NB4 (cell line): Measurements from ENCODE around the gene ARHGEF38.

ENCODE experiments used
- DNase-seq: peaks from one replicate; pipeline ENCODE4 v3.0.0; 2010; ENCODE audit warnings: low read depth
- H3K4me3 ChIP-seq: one replicate; pipeline ENCODE4 v1.5.1; 2011; ENCODE audit warnings: mild to moderate bottlenecking, low read depth, low read length, moderate library complexity
- MYC ChIP-seq: IDR thresholded peaks from 2 replicates; pipeline ENCODE4 v1.6.1; 2011; ENCODE audit warnings: low read depth, low read length
- POLR2A ChIP-seq: IDR thresholded peaks from 2 replicates; pipeline ENCODE4 v1.6.1; 2011; ENCODE audit warnings: mild to moderate bottlenecking; ENCODE audit not compliant: insufficient read length; ENCODE audit errors: extremely low read depth
- TF ChIP-seq, protein P1 (sequence below): IDR thresholded peaks from 2 replicates; pipeline ENCODE4 v1.6.1; 2011; ENCODE audit warnings: low read depth, low read length
- TF ChIP-seq, protein P2 (sequence below): IDR thresholded peaks from one replicate; pipeline ENCODE4 v1.5.1; 2012; ENCODE audit warnings: low read depth, low read length

Gene ARHGEF38

DNA sequence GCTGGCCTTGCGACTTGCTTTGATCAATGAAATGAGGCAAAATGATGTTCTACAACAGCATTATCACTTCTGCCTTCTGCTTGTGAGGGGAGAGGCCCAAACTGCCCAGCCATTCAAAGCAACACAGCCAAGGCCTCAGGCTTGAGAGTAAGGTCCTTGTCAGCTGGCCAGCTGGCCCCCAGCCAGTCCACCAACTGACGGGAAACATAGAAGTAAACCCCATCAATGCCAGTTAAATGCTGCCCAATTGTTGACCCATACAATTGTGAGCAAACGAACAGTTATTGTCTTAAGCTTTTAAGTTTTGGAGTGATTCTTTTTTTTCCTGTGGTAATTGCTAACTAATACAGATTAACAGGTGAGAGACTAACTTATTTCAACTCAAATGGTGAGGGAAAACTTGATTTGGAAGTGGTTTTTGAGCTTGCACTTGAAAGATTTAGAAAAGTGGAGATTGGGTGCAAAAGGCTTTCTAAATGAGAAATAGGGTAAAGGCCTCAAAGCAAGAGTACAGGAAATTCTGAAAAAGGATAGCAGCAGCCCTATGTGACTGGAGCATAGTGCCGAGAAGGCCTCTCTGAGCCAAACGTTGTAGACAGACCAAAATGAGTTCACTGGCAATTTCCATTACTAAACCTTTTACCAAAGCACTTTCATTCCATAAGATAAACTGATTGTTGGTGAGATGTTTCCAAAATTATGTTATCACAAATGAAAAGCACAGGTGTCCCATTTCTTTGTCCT lies 66.9 kb downstream of the ARHGEF38 start:
- no peak overlapping the region for H3K4me3 ChIP-seq
- TF ChIP-seq MYC = no peak
- TF ChIP-seq, protein P1, sequence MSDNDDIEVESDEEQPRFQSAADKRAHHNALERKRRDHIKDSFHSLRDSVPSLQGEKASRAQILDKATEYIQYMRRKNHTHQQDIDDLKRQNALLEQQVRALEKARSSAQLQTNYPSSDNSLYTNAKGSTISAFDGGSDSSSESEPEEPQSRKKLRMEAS = no peak
- TF ChIP-seq, protein P2, sequence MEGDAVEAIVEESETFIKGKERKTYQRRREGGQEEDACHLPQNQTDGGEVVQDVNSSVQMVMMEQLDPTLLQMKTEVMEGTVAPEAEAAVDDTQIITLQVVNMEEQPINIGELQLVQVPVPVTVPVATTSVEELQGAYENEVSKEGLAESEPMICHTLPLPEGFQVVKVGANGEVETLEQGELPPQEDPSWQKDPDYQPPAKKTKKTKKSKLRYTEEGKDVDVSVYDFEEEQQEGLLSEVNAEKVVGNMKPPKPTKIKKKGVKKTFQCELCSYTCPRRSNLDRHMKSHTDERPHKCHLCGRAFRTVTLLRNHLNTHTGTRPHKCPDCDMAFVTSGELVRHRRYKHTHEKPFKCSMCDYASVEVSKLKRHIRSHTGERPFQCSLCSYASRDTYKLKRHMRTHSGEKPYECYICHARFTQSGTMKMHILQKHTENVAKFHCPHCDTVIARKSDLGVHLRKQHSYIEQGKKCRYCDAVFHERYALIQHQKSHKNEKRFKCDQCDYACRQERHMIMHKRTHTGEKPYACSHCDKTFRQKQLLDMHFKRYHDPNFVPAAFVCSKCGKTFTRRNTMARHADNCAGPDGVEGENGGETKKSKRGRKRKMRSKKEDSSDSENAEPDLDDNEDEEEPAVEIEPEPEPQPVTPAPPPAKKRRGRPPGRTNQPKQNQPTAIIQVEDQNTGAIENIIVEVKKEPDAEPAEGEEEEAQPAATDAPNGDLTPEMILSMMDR = no peak
- no peak for TF ChIP-seq POLR2A
- DNase-seq = no peak

DNA sequence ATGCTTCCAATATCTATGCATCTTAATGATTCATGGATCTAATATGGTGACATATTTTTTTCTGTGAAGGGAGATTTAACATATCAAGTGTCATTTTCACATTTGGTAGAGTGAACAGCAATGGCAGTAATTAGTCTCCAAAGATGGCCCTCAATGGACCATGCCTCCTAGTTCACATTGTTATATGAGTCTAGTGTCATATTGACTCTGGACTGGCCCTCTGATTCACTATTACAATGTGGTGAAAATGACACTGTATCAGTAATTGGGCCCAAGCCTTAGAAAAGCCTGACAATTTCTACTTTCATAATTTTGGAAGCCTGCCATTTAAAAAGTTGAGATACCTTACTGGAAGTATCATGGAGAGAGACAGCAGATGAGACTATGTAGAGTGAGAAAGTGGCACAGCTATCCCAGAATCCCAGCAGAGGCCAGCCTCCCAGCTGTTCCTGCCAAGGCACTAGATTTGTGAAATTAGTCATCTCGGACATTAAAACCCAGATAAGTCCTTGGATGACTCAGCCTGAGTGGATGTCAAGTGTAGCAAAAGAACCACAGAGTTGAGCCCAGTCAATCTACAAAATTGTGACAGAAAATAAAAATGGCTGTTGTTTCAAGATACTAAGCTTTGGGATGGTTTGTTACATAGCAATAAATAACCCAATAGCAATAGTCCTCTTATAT lies 68.4 kb downstream of the ARHGEF38 start:
- TF ChIP-seq, protein P2 = no peak
- TF ChIP-seq, protein P1 = no peak
- no peak for TF ChIP-seq POLR2A
- TF ChIP-seq MYC = no peak
- no peak for DNase-seq
- no peak overlapping the region for H3K4me3 ChIP-seq

DNA sequence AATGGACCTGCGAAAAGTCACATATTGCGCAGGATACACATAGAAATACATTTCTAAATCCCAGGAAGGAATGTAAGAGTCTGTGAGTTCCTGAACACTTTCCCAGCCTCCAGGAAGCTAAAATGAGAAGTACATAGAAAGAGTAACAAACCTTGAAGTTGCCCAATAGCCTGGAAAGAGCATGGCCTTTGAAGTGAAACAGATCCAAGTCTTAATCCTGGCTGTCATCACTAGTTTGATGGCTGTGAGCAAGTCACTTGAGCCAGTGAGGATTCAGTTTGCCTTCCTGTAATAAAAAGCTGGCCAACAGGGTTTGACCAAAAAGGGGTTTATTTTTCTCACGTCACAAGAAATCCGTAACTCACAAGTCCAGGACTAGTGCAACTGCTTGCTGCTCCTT lies 69.8 kb downstream of the ARHGEF38 start:
- no peak overlapping the region for H3K4me3 ChIP-seq
- DNase-seq = no peak
- TF ChIP-seq POLR2A = no peak
- no peak for TF ChIP-seq MYC
- TF ChIP-seq, protein P2 = no peak
- TF ChIP-seq, protein P1 = no peak

DNA sequence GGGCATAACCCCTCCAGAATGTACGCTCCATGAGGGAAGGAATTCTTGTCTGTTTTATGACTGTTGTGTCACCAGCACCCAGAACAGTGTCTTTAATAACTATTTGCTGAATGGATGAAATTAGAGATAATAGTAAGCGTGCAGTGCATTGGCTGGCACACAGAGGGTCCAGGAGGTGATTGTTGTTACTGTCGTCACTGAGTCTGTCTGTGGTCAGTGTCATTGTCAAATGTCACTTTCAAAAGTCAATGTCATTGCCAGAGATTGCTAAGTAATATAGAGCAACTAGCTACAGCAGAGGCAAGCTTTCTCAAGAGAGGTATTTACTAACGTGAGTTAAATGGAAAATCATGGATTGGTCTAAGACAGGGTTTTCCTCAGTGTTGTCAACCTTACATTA lies 70.7 kb downstream of the ARHGEF38 start:
- no peak overlapping the region for H3K4me3 ChIP-seq
- TF ChIP-seq, protein P1 = no peak
- TF ChIP-seq, protein P2 = no peak
- TF ChIP-seq POLR2A = no peak
- TF ChIP-seq MYC = no peak
- DNase-seq = no peak

DNA sequence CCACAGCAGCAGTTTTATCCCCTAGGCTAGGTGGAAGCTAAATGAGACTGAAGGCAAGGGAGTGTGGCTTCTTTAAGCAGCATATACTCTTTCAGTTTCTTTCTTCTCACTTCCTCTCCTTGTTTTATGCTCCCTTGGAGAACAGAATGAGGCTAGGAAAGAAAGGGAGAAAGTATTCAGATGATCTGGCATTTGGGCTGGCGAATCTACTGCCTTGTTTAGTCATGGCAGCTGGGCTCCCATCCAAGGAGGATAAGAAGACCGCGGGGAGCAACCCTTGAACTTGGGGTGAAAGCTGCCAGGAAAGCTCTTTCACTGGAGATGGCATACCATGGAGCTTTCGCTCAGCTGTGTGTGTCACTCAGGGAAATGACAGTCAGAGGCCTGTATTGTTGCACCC lies 72.1 kb downstream of the ARHGEF38 start:
- no peak for DNase-seq
- no peak overlapping the region for H3K4me3 ChIP-seq
- TF ChIP-seq, protein P2 = no peak
